Omental fat pad (tissue), 4 donors: ENCODE measurements around the gene ZNF747. TPM values are rescaled to one million over a fixed set of nuclear protein-coding genes. Genes with fewer than 3 reads are reported as not detected.

Experiments used
- ATAC-seq: fragments of 150-250 bp; one replicate; pipeline ENCODE4 v1.9.1; 2016; ENCODE audit warnings: mild to moderate bottlenecking, moderate library complexity; ENCODE audit not compliant: low FRiP score
- DNase-seq: peaks from one replicate; pipeline ENCODE4 v3.0.0-alpha.2; 2019; ENCODE audit warnings: low spot score
- CTCF ChIP-seq, 3 donors: fragments of 450-650 bp; IDR thresholded peaks; one replicate each; pipeline ENCODE4 v1.5.1; 2016 to 2017; ENCODE audit warnings: antibody characterized with exemption in 3 of 3, mild to moderate bottlenecking in 3 of 3, moderate library complexity in 2 of 3
- total RNA-seq, 4 donors: library from RNA; depleted of rRNA; stranded (reverse); fragments of >200 nt; gene quantifications; one replicate each; pipeline ENCODE4 v1.1.0, GENCODE V29; 2016

The ZNF747 gene
- total RNA-seq, 4 donors from 2014 or later, result 7.7 to 12.1 (median 10.4) TPM

DNA sequence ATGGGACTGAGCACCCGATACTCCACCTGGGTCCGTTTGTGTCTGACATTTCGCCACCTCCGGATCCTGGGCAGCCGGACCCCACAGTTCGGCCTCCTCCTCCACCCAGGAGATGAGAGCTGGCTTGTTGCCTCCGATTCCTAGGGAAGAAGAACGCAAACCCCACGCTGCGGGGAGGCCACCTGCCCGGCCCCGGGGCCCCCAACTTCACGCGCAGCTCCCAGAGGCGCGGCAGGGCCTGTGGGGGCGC, 23.0 kb upstream of the ZNF747 start:
- ATAC-seq, result no peak
- no peak for TF ChIP-seq CTCF (IDR thresholded peaks at IDR 0.05)
- no peak for DNase-seq

DNA sequence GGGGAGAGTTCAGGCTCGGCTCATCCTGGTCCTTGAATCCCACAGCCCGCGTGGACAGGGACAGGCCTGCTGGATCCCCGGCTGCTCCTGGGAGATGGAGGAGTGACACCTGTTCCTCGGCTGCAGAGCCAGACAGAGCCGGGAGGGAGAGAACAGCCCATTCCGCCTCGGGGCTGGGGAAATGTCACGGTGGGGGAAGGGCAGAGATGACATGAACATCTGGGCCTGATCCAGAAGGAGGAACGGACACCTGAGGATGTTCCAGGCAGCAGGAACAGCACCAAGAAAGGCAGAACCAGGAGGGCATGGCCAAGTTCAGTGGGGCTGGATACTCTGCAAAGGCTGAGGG, 21.4 kb upstream of the ZNF747 start:
- ATAC-seq (no peak), DNase-seq (no peak)
- no peak for TF ChIP-seq CTCF (IDR thresholded peaks at IDR 0.05)

GRCh38 chr16:30555315-30556124, 20.9 kb upstream of the ZNF747 start:
- ATAC-seq, result no peak
- no peak for TF ChIP-seq CTCF (IDR thresholded peaks at IDR 0.05)
- no peak for DNase-seq

DNA sequence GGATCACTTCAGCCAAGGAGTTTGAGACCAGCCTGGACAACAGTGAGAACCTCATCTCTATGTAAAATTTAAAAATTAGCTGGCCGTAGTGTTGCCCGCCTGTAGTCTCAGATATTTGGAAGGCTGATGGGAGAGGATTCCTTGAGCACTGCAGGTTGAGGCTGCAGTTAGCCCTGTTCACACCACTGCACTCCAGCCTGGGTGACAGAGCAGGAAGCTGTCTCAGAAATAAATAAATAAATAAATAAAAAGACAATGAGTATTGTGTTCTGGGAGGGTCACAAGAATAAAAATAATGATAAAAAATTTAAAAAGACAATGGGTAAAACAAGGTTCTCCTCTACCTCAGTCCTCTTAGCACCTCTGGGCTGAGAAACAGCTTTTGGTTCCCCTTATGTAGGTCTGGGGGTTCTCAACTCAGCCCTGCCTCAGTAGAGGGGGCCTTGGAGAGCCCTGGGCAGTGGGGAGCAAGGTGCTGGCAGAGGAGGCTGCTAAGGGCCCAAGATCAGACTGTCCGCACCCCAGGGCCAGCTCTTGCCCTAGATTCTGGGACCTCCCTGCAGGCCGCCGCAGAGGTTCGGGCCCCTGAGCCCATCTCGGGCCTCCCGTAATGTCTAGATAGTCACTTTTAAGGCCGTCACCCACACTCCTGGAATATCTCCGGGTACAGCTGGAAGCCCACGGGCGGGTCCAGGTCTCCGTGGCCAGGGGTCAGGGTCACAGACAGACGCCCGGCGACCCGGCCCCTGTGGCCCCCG, 20.1 kb upstream of the ZNF747 start:
- no peak for DNase-seq
- no peak for TF ChIP-seq CTCF (IDR thresholded peaks at IDR 0.05)

GRCh38 chr16:30553393-30553899, 18.8 kb upstream of the ZNF747 start:
- DNase-seq (no peak), ATAC-seq (no peak)
- no peak for TF ChIP-seq CTCF (IDR thresholded peaks at IDR 0.05)

More for the DNA sequence above, 20.1 kb upstream of the ZNF747 start:
- no peak for ATAC-seq

DNA sequence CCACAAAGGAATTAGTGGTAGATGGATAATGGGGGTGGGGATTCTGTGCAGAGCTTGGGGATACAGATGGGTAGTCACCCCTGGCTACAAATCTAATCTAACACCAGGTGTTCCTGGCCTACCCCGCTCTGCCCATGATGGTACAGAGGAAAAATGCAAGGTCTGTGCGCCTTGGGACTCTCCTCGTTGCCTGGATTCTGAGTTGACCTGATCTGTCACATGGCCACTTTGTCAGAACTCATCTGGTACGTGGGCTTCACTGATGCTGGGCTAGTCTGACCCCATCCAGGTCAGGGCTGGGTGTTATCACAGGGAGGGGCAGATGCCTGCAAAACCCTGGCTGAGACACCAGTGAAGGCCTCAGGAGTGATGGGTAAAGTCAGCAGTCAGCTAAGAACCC, 18.3 kb upstream of the ZNF747 start:
- DNase-seq, result no peak
- ATAC-seq, result no peak
- TF ChIP-seq CTCF (IDR thresholded peaks at IDR 0.05), result no peak

GRCh38 chr16:30551781-30552180, 17.1 kb upstream of the ZNF747 start:
- DNase-seq, result no peak
- TF ChIP-seq CTCF (IDR thresholded peaks at IDR 0.05), result no peak
- no peak for ATAC-seq
